GM12891 (cell line): ENCODE measurements around the gene AFAP1.

Experiments
- POLR2A ChIP-seq: IDR thresholded peaks from 2 replicates; pipeline ENCODE4 v1.6.1; 2011; ENCODE audit warnings: low read depth, low read length, control low read depth
- POLR2AphosphoS5 ChIP-seq: IDR thresholded peaks from 2 replicates; pipeline ENCODE4 v1.6.1; 2011; ENCODE audit warnings: low read depth, low read length, control low read depth

GRCh38 chr4:7801001-7801400 lies 138.7 kb downstream of the AFAP1 start:
- TF ChIP-seq POLR2AphosphoS5 (no peak), POLR2A (no peak)
